Skeletal muscle satellite cell (primary cell): ENCODE data around the gene NAV1. TPM values are rescaled to one million over a fixed set of nuclear protein-coding genes. Genes with fewer than 3 reads are reported as not detected.
A peak's percentile ranks its signal among the peaks of the same experiment; 100 is the strongest.
"Not testable (repeated sequence)": the region's sequence is repeated elsewhere in the genome, so short reads cannot be mapped to it uniquely, and the experiment has no call there.

Experiments
- H3K27me3 ChIP-seq: 2 replicates; pipeline ENCODE4 v1.7.0; 2013; ENCODE audit warnings: low read length; ENCODE audit not compliant: control insufficient read depth, insufficient read depth
- H3K36me3 ChIP-seq: 2 replicates; pipeline ENCODE4 v1.7.0; 2013; ENCODE audit warnings: mild to moderate bottlenecking, control low read depth, low read length; ENCODE audit not compliant: insufficient read depth
- H3K4me1 ChIP-seq: 2 replicates; pipeline ENCODE4 v1.7.0; 2013; ENCODE audit warnings: low read length; ENCODE audit not compliant: control insufficient read depth, insufficient read depth
- H3K4me2 ChIP-seq: 2 replicates; pipeline ENCODE4 v1.7.0; 2013; ENCODE audit warnings: mild to moderate bottlenecking, low read length
- H3K4me3 ChIP-seq: 2 replicates; pipeline ENCODE4 v1.7.0; 2013; ENCODE audit warnings: low read length
- H3K9ac ChIP-seq: 2 replicates; pipeline ENCODE4 v1.7.0; 2013; ENCODE audit warnings: mild to moderate bottlenecking, low read depth, low read length, moderate library complexity
- H3K9me3 ChIP-seq: replicated peaks from 2 replicates; pipeline ENCODE4 v1.7.0; 2013; ENCODE audit warnings: mild to moderate bottlenecking, control low read depth, low read length
- total RNA-seq: library from RNA; depleted of rRNA; stranded (reverse); fragments of >200 nt; gene quantifications from 2 replicates; pipeline ENCODE4 v1.2.3, GENCODE V29; 2012; rRNA removed

Gene NAV1
- total RNA-seq = 43.9 and 60.7 TPM in 2 replicates

- H3K9me3 ChIP-seq = no peaks in the 10 kb centered on the region
- H3K36me3 ChIP-seq = no peaks in the 10 kb centered on the region
- H3K9ac ChIP-seq = peak within 1 kb of the TSS; percentile 91
- no peaks in the 10 kb centered on the region for H3K27me3 ChIP-seq
- H3K4me1 ChIP-seq = peaks cover 76% of the 10 kb centered on the region
- H3K4me2 ChIP-seq = peak within 1 kb of the TSS; percentile 89
- peak within 1 kb of the TSS; percentile 86 for H3K4me3 ChIP-seq
Observed at GRCh38 chr1:201538612-201539551, at the start of gene NAV1. NAV1 (plus strand) TSS chr1:201539127; CDS start chr1:201622885, 83,758 bp downstream.

DNA sequence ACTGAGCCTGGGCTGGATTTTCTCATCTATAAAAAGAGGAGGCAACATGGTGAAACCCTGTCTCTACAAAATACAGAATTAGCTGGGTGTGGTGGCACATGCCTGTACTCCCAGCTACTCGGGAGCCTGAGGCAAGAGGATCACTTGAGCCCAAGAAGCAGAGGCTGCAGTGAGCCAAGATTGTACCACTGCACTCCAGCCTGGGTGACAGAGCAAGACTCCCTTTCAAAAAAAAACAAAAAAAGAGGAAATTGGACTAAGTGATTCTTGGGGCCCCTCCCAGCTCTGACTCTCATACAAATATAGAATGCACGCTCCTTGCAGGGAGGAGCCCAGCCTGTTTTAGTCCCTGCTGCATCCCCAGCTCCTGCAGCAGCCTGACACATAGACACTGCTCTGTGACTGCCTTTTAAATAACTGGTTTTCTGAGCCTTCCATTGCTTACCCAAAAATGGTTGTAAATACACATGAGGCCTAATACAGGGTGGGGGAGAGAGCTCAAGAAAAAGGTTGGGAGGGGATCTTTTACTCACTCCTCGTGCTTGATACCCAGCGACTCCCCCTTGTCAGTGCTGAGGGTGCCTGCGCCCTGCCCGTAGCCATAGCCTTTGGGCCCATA is 49.2 kb upstream of the NAV1 start:
- no peaks in the 10 kb centered on the region for H3K9me3 ChIP-seq
- peaks cover 46% of the 10 kb centered on the region for H3K4me1 ChIP-seq
- H3K4me3 ChIP-seq = no peak overlapping the region
- peak overlapping the region; percentile 56 for H3K4me2 ChIP-seq
- peaks cover 87% of the 10 kb centered on the region for H3K36me3 ChIP-seq
- peak overlapping the region; percentile 52 for H3K9ac ChIP-seq
- no peaks in the 10 kb centered on the region for H3K27me3 ChIP-seq

DNA sequence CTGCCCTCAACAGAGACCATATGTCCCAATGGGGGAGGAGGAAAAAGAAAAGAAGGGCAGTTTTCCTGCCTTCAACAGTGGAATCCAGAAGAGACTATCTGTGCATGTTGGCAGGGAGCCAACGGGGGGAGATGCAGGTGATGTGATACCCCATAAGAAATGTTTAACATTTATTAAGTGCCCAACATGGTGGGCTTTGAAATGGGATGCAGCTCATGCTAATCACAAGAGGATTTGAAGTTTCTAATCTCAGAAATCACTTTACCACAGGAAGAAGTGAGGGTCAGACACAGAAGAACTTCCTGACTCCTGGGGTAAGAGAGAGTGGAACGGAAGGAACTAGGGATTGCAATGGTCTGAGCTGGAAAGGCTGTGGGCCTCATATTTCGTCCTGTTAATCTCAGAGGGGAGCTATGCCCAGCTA is 48.2 kb upstream of the NAV1 start:
- no peak overlapping the region for H3K4me2 ChIP-seq
- no peaks in the 10 kb centered on the region for H3K9me3 ChIP-seq
- H3K27me3 ChIP-seq = no peaks in the 10 kb centered on the region
- peaks cover 87% of the 10 kb centered on the region for H3K36me3 ChIP-seq
- H3K4me3 ChIP-seq = no peak overlapping the region
- H3K4me1 ChIP-seq = peaks cover 48% of the 10 kb centered on the region
- H3K9ac ChIP-seq = no peak overlapping the region

DNA sequence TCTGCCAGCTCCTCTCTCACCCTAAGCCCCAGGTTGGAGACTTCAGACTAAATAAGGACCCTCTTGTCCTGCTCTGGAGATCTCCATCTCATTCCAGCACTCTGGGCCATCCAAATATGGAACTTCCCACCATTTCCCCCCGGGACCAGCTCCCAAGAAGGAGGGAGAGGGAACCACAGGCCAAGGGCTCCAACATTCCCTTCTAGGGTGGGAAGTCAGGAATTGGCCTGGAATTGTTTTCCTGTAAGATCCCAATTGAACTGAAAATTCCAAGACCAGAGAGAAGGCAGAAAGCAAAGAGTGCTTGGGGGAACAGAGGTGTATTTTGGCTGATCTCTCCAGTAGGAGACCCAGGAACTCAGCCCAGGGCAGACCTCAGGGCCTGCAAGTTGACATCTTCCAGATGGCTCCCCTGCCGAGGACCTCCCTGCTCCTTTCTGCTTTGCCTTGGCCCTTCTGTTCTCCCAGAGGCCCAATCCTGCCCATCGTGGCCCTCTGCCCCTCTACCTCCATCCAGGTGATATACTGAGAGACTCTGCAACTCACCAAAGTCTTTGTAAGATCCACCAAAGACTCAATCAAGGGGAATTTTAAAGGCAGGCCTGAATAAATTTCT is 46.9 kb upstream of the NAV1 start:
- Histone ChIP-seq H3K9me3 (no peaks in the 10 kb centered on the region), H3K36me3 (peaks cover 84% of the 10 kb centered on the region), H3K4me2 (no peak overlapping the region), H3K4me1 (peaks cover 48% of the 10 kb centered on the region), H3K9ac (no peak overlapping the region), H3K27me3 (no peaks in the 10 kb centered on the region), H3K4me3 (no peak overlapping the region)

DNA sequence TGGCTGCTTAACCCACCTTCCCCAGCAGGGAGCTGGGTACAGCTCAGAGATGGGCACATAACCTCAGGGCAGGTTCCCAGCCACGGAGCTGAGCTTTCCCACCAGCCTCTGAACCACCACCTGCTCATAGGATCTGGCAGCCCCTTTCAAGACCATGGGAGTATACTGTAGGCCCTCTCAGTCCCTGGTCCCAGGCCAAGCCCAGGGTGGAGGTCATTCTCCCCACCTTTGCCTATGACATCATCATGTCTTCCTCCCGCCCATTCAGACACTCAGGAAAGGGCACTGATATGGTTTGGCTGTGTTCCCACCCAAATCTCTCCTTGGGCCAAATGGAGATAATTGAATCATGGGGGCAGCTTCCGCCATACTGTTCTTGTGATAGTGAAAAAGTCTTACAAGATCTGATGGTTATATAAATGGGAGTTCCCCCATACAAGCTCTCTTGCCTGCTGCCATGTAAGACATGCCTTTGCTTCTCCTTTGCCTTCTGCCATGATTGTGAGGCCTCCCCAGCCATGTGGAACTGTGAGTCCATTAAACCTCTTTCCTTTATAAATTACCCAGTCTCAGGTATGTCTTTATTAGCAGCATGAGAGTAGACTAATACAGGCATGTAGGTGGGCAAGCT is 45.8 kb upstream of the NAV1 start:
- Histone ChIP-seq H3K4me1 (peaks cover 48% of the 10 kb centered on the region), H3K36me3 (peaks cover 75% of the 10 kb centered on the region)
- H3K9me3 ChIP-seq, H3K27me3 ChIP-seq, H3K4me3 ChIP-seq, H3K4me2 ChIP-seq, H3K9ac ChIP-seq: not testable (repeated sequence)

- Histone ChIP-seq H3K27me3 (no peaks in the 10 kb centered on the region), H3K4me2 (no peak overlapping the region), H3K4me3 (no peak overlapping the region), H3K9ac (no peak overlapping the region), H3K36me3 (peaks cover 75% of the 10 kb centered on the region), H3K9me3 (no peaks in the 10 kb centered on the region), H3K4me1 (peaks cover 42% of the 10 kb centered on the region)
Observed at GRCh38 chr1:201493757-201494617, 44.9 kb upstream of the NAV1 start.

- no peak overlapping the region for H3K4me3 ChIP-seq
- peak overlapping the region; percentile 39 for H3K9ac ChIP-seq
- H3K4me2 ChIP-seq = peak overlapping the region; percentile 14
- H3K27me3 ChIP-seq = no peaks in the 10 kb centered on the region
- H3K36me3 ChIP-seq = peaks cover 80% of the 10 kb centered on the region
- no peaks in the 10 kb centered on the region for H3K9me3 ChIP-seq
- H3K4me1 ChIP-seq = peaks cover 43% of the 10 kb centered on the region
Observed at GRCh38 chr1:201495551-201496295, 43.2 kb upstream of the NAV1 start.

DNA sequence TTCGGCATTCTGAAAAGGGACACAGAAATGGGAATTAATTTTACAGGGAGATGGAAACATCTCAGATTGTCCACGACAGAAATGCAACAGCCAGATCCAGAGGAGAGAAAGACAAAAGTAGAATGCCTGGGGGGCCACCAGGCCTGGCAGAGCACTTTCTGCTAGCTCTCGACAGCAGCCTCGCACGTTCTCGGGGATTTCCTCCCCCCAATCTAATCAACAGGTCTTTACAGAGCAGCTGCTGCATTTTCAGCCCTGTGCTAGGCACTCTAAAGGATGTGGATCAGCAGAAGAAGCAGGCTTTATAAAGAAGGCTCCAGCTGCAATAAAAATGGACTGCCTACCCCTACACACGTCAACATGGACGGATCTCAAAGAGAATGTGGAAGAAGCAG is 42.6 kb upstream of the NAV1 start:
- no peak overlapping the region for H3K4me3 ChIP-seq
- H3K9ac ChIP-seq = peak overlapping the region; percentile 39
- H3K4me1 ChIP-seq = peaks cover 45% of the 10 kb centered on the region

DNA sequence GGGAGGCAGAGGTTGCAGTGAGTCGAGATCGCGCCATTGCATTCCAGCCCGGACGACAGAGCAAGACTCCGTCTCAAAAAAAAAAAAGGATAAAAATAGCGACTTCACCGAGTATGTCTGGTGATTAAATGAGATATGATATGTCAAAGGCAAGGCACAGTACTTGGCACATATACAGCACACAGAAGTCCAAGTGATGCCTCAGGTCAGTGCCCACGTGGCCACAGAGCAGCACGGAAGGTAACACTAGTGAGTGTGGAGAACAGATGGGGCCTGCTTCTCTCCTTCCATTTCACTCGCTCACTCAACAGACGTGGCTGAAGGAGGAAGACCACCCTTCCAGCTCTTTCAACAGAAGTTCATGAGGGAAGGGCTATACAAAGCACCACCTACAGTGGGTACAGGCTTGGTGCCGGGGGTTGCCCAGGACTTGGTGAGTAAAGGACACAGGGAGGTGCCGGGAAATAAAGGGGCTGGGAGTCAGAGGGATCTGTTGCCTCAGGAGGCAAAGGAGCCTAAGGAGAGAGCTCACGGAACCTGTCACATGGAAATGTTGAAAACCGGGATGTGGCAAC is 40.9 kb upstream of the NAV1 start:
- Histone ChIP-seq H3K27me3 (no peaks in the 10 kb centered on the region), H3K4me2 (no peak overlapping the region), H3K36me3 (peaks cover 70% of the 10 kb centered on the region), H3K4me3 (no peak overlapping the region), H3K4me1 (peaks cover 48% of the 10 kb centered on the region), H3K9me3 (no peaks in the 10 kb centered on the region), H3K9ac (no peak overlapping the region)

More for the DNA sequence above, 42.6 kb upstream of the NAV1 start:
- H3K36me3 ChIP-seq = peaks cover 81% of the 10 kb centered on the region
- H3K4me2 ChIP-seq = peak overlapping the region; percentile 14
- H3K9me3 ChIP-seq = no peaks in the 10 kb centered on the region
- no peaks in the 10 kb centered on the region for H3K27me3 ChIP-seq

DNA sequence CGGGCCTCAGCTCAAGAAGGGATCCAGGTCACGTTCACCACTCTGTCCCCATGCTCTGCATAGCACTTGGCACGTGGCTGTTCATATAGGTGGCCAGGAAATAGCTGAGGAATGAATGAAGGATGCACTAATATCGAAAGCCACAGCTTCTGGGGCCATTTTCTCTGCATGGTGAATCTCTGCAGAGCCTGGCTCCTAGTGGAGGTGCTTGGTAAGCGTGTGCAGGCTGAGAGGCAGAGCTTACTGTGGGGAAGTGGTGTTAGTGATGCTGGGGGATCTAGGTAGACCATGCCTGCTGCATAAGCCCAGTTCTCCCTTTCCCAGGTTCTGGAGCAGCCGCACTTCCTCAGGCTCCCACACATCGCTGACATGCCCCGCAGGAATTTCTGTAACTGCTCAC is 40.3 kb upstream of the NAV1 start:
- H3K4me3 ChIP-seq = no peak overlapping the region
- no peaks in the 10 kb centered on the region for H3K9me3 ChIP-seq
- H3K4me1 ChIP-seq = peaks cover 52% of the 10 kb centered on the region
- no peak overlapping the region for H3K4me2 ChIP-seq
- no peak overlapping the region for H3K9ac ChIP-seq
- no peaks in the 10 kb centered on the region for H3K27me3 ChIP-seq
- H3K36me3 ChIP-seq = peaks cover 64% of the 10 kb centered on the region
